ENCODE results near the gene CD2AP. TPM values are rescaled to one million over a fixed set of nuclear protein-coding genes. Genes with fewer than 3 reads are reported as not detected.

The CD2AP gene
- total RNA-seq, 1 donor from 2014 or later, result 16.2 TPM

DNA sequence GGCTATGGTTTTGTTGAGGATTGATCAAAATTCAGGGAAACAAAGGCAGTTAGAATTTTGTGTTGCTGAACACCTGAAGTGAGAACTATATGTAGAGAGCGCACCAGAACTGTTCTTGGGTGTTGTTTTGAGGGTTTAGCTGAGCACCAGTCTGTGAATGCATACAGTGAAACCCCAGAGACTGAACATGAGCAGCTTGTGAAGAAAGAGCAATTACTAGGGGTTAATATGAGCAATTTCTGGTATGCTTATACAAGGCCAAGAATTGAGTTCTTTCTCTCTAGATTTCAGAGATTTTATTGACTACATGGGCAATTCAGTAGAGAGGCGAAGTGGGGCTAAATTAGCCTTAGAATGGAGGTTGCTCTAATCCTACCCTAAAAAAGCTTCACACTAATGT is 93.9 kb downstream of the CD2AP start:
- TF ChIP-seq, protein P1, sequence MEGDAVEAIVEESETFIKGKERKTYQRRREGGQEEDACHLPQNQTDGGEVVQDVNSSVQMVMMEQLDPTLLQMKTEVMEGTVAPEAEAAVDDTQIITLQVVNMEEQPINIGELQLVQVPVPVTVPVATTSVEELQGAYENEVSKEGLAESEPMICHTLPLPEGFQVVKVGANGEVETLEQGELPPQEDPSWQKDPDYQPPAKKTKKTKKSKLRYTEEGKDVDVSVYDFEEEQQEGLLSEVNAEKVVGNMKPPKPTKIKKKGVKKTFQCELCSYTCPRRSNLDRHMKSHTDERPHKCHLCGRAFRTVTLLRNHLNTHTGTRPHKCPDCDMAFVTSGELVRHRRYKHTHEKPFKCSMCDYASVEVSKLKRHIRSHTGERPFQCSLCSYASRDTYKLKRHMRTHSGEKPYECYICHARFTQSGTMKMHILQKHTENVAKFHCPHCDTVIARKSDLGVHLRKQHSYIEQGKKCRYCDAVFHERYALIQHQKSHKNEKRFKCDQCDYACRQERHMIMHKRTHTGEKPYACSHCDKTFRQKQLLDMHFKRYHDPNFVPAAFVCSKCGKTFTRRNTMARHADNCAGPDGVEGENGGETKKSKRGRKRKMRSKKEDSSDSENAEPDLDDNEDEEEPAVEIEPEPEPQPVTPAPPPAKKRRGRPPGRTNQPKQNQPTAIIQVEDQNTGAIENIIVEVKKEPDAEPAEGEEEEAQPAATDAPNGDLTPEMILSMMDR (IDR thresholded peaks at IDR 0.05), result no peak
- peaks cover 2% of the 10 kb centered on the region for H3K9me3 Mint-ChIP-seq (ENCODE audit: low read depth)
- H3K27ac Mint-ChIP-seq (ENCODE audit: unreplicated experiment), result no peak overlapping the region
- peaks cover 16% of the 10 kb centered on the region for H3K4me1 Mint-ChIP-seq (ENCODE audit: low read depth)
- no peak for DNase-seq (ENCODE audit: low spot score)
- H3K36me3 Mint-ChIP-seq (ENCODE audit: low read depth), result peaks cover under 1% of the 10 kb centered on the region
- no peak overlapping the region for H3K4me3 Mint-ChIP-seq (ENCODE audit: unreplicated experiment)
- no peaks in the 10 kb centered on the region for H3K27me3 Mint-ChIP-seq (ENCODE audit: low read depth)

- Mint-ChIP-seq H3K27me3 (ENCODE audit: low read depth) (no peaks in the 10 kb centered on the region), H3K4me1 (ENCODE audit: low read depth) (peaks cover 16% of the 10 kb centered on the region), H3K4me3 (ENCODE audit: unreplicated experiment) (no peak overlapping the region)
Observed at GRCh38 chr6:47573109-47573508, 95.5 kb downstream of the CD2AP start.

GRCh38 chr6:47574789-47575188 is 97.2 kb downstream of the CD2AP start:
- Mint-ChIP-seq H3K27ac (ENCODE audit: unreplicated experiment) (no peak overlapping the region), H3K36me3 (ENCODE audit: low read depth) (peaks cover 4% of the 10 kb centered on the region), H3K4me1 (ENCODE audit: low read depth) (peaks cover 16% of the 10 kb centered on the region), H3K9me3 (ENCODE audit: low read depth) (no peaks in the 10 kb centered on the region), H3K4me3 (ENCODE audit: unreplicated experiment) (no peak overlapping the region), H3K27me3 (ENCODE audit: low read depth) (no peaks in the 10 kb centered on the region)
- DNase-seq (ENCODE audit: low spot score), result no peak
- TF ChIP-seq, protein P1 (IDR thresholded peaks at IDR 0.05), result no peak

More at GRCh38 chr6:47573109-47573508, 95.5 kb downstream of the CD2AP start:
- H3K27ac Mint-ChIP-seq (ENCODE audit: unreplicated experiment), result no peak overlapping the region
- H3K9me3 Mint-ChIP-seq (ENCODE audit: low read depth), result no peaks in the 10 kb centered on the region
- H3K36me3 Mint-ChIP-seq (ENCODE audit: low read depth), result no peaks in the 10 kb centered on the region
- DNase-seq (ENCODE audit: low spot score), result no peak
- TF ChIP-seq, protein P1 (IDR thresholded peaks at IDR 0.05), result no peak

GRCh38 chr6:47579040-47579439 is 101.5 kb downstream of the CD2AP start:
- TF ChIP-seq, protein P1 (IDR thresholded peaks at IDR 0.05), result no peak
- H3K9me3 Mint-ChIP-seq (ENCODE audit: low read depth), result no peaks in the 10 kb centered on the region
- H3K27ac Mint-ChIP-seq (ENCODE audit: unreplicated experiment), result no peak overlapping the region
- peaks cover 13% of the 10 kb centered on the region for H3K36me3 Mint-ChIP-seq (ENCODE audit: low read depth)
- H3K4me1 Mint-ChIP-seq (ENCODE audit: low read depth), result no peaks in the 10 kb centered on the region
- DNase-seq (ENCODE audit: low spot score), result no peak
- no peaks in the 10 kb centered on the region for H3K27me3 Mint-ChIP-seq (ENCODE audit: low read depth)
- H3K4me3 Mint-ChIP-seq (ENCODE audit: unreplicated experiment), result no peak overlapping the region

DNA sequence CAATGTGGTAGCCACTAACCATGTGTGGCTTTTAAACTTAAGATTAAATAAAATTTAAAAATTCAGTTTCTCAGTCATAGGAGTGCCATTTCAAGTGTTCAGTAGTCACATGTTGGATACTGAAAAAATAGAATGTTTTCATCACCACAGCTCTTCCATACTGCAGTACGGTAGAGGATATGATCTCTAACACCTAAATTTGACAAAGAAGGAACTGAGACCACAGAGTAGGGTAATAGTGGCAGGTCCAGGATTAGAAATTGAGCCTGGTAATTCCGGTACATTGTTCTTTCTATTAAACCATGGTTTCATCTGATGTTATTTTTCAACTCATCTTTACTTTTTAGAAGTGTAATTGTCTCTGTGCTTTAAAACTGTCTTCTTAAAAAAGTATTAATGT is 104.0 kb downstream of the CD2AP start:
- Mint-ChIP-seq H3K9me3 (ENCODE audit: low read depth) (no peaks in the 10 kb centered on the region), H3K27me3 (ENCODE audit: low read depth) (no peaks in the 10 kb centered on the region), H3K4me3 (ENCODE audit: unreplicated experiment) (no peak overlapping the region), H3K27ac (ENCODE audit: unreplicated experiment) (no peak overlapping the region), H3K4me1 (ENCODE audit: low read depth) (no peaks in the 10 kb centered on the region), H3K36me3 (ENCODE audit: low read depth) (peaks cover 18% of the 10 kb centered on the region)
- TF ChIP-seq, protein P1 (IDR thresholded peaks at IDR 0.05), result no peak
- no peak for DNase-seq (ENCODE audit: low spot score)

All from chondrocyte (in vitro differentiated cells).